ENCODE measurements around the gene POLR1A. TPM values are rescaled to one million over a fixed set of nuclear protein-coding genes. Genes with fewer than 3 reads are reported as not detected.

Gene POLR1A
- total RNA-seq, 1 experiment from 2014 or later: 62.7 TPM

DNA sequence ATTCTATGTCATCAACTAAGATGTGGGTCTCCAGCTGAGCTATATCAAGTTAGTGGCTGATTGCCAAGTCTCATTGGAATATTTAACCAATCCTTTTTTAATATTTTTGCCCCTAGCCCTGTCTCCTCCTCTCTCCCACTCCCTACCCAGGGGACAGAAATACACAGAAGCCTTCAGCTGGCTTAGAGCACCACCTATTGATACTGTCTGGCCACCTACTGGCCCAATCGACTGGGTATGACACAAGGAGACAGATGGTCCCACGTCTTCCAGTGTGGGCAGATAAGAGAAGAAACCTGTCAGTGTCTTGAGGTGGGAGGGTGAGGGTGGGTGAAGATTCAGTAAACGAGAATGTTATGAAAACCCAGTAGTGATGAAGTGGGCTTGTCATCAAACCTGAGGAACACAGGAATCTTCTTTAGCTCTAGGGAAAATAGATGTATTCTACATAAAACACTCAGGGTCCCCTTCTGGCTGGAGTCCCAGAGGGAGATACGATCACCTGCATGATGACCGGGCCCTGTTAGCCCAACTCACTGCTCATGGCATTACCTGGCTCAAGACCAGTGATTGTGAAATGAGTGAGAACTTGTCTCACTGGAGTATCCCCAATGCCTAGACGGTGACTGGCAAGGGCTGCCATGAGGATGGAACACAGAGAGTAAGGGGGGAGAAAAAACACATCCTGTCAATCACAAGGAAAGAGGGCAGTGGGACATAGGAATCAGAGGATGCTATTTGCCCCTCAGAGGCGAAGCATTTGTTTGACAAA is 26.7 kb downstream of the POLR1A start:
- Histone ChIP-seq H3K14ac (ENCODE audit: insufficient read depth, low read length) (no peak overlapping the region), H3K4me1 (ENCODE audit: insufficient read depth, low read length) (no peaks in the 10 kb centered on the region), H2BK5ac (ENCODE audit: insufficient read length, low read length) (no peak overlapping the region), H3K79me2 (ENCODE audit: insufficient read depth, low read length) (no peaks in the 10 kb centered on the region), H2AK5ac (ENCODE audit: insufficient read length, low read length) (no peak overlapping the region), H3K56ac (ENCODE audit: insufficient read length, low read depth, low read length) (no peak overlapping the region), H2BK15ac (ENCODE audit: low read depth, low read length) (no peak overlapping the region), H3K9me3 (ENCODE audit: control insufficient read depth, low read depth, low read length) (no peaks in the 10 kb centered on the region), H3K27me3 (ENCODE audit: insufficient read depth, low read length) (no peaks in the 10 kb centered on the region), H3K4me2 (ENCODE audit: insufficient read depth, insufficient read length, low read length) (no peak overlapping the region), H2BK20ac (ENCODE audit: low read depth, low read length, poor library complexity, severe bottlenecking) (no peak overlapping the region), H3K27ac (ENCODE audit: insufficient read length, low read depth, low read length) (no peak overlapping the region), H3T11ph (ENCODE audit: low read length) (no peak overlapping the region), H4K5ac (ENCODE audit: insufficient read length, low read depth, low read length) (no peak overlapping the region), H3K23ac (ENCODE audit: insufficient read length, low read depth, low read length) (no peak overlapping the region), H3K23me2 (ENCODE audit: insufficient read length, low read depth, low read length, poor library complexity, severe bottlenecking) (no peaks in the 10 kb centered on the region), H3K79me1 (ENCODE audit: insufficient read depth, low read depth, low read length, poor library complexity, severe bottlenecking) (no peaks in the 10 kb centered on the region), H3K18ac (ENCODE audit: insufficient read length, low read depth, low read length) (no peak overlapping the region), H3K9ac (ENCODE audit: extremely low read depth, insufficient read length, low read length) (no peak overlapping the region), H4K20me1 (ENCODE audit: control insufficient read depth, insufficient read depth, insufficient read length) (no peaks in the 10 kb centered on the region), H4K8ac (replicated peaks; ENCODE audit: insufficient read length, low read depth, low read length) (no peak overlapping the region), H2BK120ac (ENCODE audit: low read depth, low read length, poor library complexity, severe bottlenecking) (no peak overlapping the region), H4K91ac (ENCODE audit: insufficient read length, low read depth, low read length) (no peak overlapping the region), H2AFZ (ENCODE audit: low read length) (no peak overlapping the region), H2BK12ac (ENCODE audit: insufficient read length, low read depth, low read length) (no peak overlapping the region), H3K4ac (ENCODE audit: low read depth, low read length) (no peak overlapping the region)
- no peaks in the 10 kb centered on the region for H3K4me1 Mint-ChIP-seq
- no CpG with 5 or more reads among the region's 7 CpGs for WGBS (ENCODE audit: extremely low coverage, insufficient read length, low lambda C conversion rate)
- TF ChIP-seq, protein P1, sequence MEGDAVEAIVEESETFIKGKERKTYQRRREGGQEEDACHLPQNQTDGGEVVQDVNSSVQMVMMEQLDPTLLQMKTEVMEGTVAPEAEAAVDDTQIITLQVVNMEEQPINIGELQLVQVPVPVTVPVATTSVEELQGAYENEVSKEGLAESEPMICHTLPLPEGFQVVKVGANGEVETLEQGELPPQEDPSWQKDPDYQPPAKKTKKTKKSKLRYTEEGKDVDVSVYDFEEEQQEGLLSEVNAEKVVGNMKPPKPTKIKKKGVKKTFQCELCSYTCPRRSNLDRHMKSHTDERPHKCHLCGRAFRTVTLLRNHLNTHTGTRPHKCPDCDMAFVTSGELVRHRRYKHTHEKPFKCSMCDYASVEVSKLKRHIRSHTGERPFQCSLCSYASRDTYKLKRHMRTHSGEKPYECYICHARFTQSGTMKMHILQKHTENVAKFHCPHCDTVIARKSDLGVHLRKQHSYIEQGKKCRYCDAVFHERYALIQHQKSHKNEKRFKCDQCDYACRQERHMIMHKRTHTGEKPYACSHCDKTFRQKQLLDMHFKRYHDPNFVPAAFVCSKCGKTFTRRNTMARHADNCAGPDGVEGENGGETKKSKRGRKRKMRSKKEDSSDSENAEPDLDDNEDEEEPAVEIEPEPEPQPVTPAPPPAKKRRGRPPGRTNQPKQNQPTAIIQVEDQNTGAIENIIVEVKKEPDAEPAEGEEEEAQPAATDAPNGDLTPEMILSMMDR (conservative IDR thresholded peaks at IDR 0.05): no peak; the same call in 2 of the 3 replicates
- H3K9me3 Mint-ChIP-seq: no peaks in the 10 kb centered on the region
- H3K27ac Mint-ChIP-seq: no peak overlapping the region; a peak in 1 of 7 replicates
- no peak overlapping the region for H3K4me3 Mint-ChIP-seq
- peaks cover 43 to 91% (median 65%) of the 10 kb centered on the region in 3 experiments; a peak in 6 of 7 replicates for H3K36me3 Mint-ChIP-seq (ENCODE audit: insufficient read depth in 1 of 3, low read depth in 3 of 3)
- H3K27me3 Mint-ChIP-seq (ENCODE audit: low read depth): no peaks in the 10 kb centered on the region
- no peak for DNase-seq
